Adrenal gland (tissue), 12 donors: ENCODE results near the gene TMEM135. TPM values are rescaled to one million over a fixed set of nuclear protein-coding genes. Genes with fewer than 3 reads are reported as not detected.

Experiments used
- DNase-seq, 7 donors: peaks; one replicate each; pipeline ENCODE4 v3.0.0-alpha.2; 2019 to 2020
- H3K27ac ChIP-seq, 5 donors: fragments of 200-600 bp; sonication (generic) in 4 of 5; 1 replicate in 3 of 5; 2 replicates in 2 of 5; pipeline versions ENCODE4 v1.5.1 to v1.8.0; 2016 to 2020; ENCODE audit warnings: mild to moderate bottlenecking in 1 of 5
- H3K27me3 ChIP-seq: fragments of 200-600 bp; 2 replicates; pipeline ENCODE4 v1.8.0; 2021
- H3K36me3 ChIP-seq, 2 donors: fragments of 200-600 bp; replicated peaks in 1 of 2; 1 replicate in 1 of 2; 2 replicates in 1 of 2; pipeline versions ENCODE4 v1.5.1 to v1.8.0; 2018 to 2022
- H3K4me1 ChIP-seq, 2 donors: fragments of 200-600 bp; replicated peaks in 1 of 2; 1 replicate in 1 of 2; 2 replicates in 1 of 2; pipeline versions ENCODE4 v1.5.1 to v1.8.0; 2018 to 2021
- H3K4me3 ChIP-seq, 4 donors: fragments of 200-600 bp; sonication (generic) in 3 of 4; one replicate each; pipeline ENCODE4 v1.5.1; 2016 to 2018
- H3K9me3 ChIP-seq, 3 donors: fragments of 200-600 bp; sonication (generic) in 1 of 3; replicated peaks in 1 of 3; 1 replicate in 2 of 3; 2 replicates in 1 of 3; pipeline versions ENCODE4 v1.5.1 to v1.8.0; 2016 to 2021
- POLR2A ChIP-seq, 2 donors: fragments of 450-650 bp; IDR thresholded peaks; one replicate each; pipeline ENCODE4 v1.6.1; 2017; ENCODE audit warnings: antibody characterized with exemption in 2 of 2, mild to moderate bottlenecking in 2 of 2, moderate library complexity in 1 of 2
- WGBS, 4 donors: extraction: QIAGEN DNeasy Blood & Tissue Kit in 2 of 4; methylation state at CpG; one replicate each; pipeline versions ENCODE4 v1.1.5 to v1.1.7; 2013 to 2017; 5-methylcytosine and 5-hydroxymethylcytosine counted together
- intact Hi-C, 2 donors: fragments of 100-400 bp; cut with DNase I; formaldehyde crosslinking; loops; one replicate each; pipeline versions ENCODE4 v1.14.1 to v1.15.0; 2022 to 2023
- polyA plus RNA-seq, 3 donors: library from polyadenylated mRNA; stranded (reverse); fragments of 200-250 nt in 2 of 3; fragments of 350-450 nt in 1 of 3; fragmentation: Illumina TruSeq in 1 of 3; extraction: RNeasy Lipid Tissue Mini Kit (QIAGEN cat#74804) in 1 of 3; gene quantifications; one replicate each; pipeline ENCODE4 v1.2.3, GENCODE V29; 2013 to 2014
- total RNA-seq, 9 donors: library from RNA; depleted of rRNA in 4 of 9; stranded (reverse); fragments of >200 nt in 4 of 9; fragments of 120-200 nt in 1 of 9; fragmentation: NEBNext Ultra II Directional in 1 of 9; extraction: Animal tissue kit (Norgen Biotek cat#: 25700) in 1 of 9; gene quantifications; one replicate each; pipeline versions ENCODE4 v1.1.0 to v1.2.4, GENCODE V29; 2013 to 2023
- TF ChIP-seq, protein P1 (sequence below), 6 experiments: fragments of 450-650 bp in 4 of 6; fragments of 200-600 bp in 2 of 6; sonication (generic) in 1 of 6; IDR thresholded peaks; 1 replicate in 5 of 6; 2 replicates in 1 of 6; pipeline versions ENCODE4 v1.5.1 to v1.8.0; 2016 to 2021; ENCODE audit warnings: antibody characterized with exemption in 6 of 6, mild to moderate bottlenecking in 2 of 6, moderate library complexity in 1 of 6
- donor health status: healthy with polysubstance abuse.
- donor health status: Bipolar disorder and iron deficiency.
- donor health status: DM: yes; HTN: yes; CAD: no.
- donor health status: DM: no; HTN: no; CAD: no.
- donor health status: DM: no; HTN: no; CAD: no.
- donor health status: DM: yes; HTN: yes; CAD: no.

TMEM135 gene
- total and polyA plus RNA-seq, 12 donors = 8.2 to 101 (median 44.5) TPM

DNA sequence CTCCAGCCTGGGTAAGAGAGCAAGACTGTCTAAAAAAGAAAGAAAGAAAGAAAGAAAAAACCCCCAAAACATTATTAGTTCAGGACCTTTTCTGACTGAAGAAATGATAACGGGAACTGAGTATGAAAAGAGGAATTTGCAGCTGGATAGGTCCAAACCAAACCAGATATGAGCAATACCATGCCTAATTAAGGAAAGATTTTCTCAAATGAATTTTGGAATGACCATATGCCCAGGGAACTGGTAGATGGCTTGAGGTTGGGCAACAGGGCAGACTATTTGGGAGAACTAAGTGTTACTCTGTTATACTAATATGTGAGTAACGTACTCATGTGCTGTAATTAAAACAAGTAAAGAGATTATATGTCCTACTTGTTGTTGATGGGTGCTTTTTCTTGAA, 186.1 kb downstream of the TMEM135 start:
- Histone ChIP-seq H3K27ac (no peak overlapping the region), H3K36me3 (no peaks in the 10 kb centered on the region), H3K4me1 (no peaks in the 10 kb centered on the region), H3K4me3 (no peak overlapping the region), H3K27me3 (no peaks in the 10 kb centered on the region), H3K9me3 (no peaks in the 10 kb centered on the region)
- DNase-seq = no peak
- WGBS, 4 donors = 92 to 97% (median 95%) methylated on average over 2 of the region's 2 CpGs
- intact Hi-C loops = no loop called here
- TF ChIP-seq, protein P1, sequence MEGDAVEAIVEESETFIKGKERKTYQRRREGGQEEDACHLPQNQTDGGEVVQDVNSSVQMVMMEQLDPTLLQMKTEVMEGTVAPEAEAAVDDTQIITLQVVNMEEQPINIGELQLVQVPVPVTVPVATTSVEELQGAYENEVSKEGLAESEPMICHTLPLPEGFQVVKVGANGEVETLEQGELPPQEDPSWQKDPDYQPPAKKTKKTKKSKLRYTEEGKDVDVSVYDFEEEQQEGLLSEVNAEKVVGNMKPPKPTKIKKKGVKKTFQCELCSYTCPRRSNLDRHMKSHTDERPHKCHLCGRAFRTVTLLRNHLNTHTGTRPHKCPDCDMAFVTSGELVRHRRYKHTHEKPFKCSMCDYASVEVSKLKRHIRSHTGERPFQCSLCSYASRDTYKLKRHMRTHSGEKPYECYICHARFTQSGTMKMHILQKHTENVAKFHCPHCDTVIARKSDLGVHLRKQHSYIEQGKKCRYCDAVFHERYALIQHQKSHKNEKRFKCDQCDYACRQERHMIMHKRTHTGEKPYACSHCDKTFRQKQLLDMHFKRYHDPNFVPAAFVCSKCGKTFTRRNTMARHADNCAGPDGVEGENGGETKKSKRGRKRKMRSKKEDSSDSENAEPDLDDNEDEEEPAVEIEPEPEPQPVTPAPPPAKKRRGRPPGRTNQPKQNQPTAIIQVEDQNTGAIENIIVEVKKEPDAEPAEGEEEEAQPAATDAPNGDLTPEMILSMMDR (IDR thresholded peaks at IDR 0.05) = no peak
- no peak for TF ChIP-seq POLR2A (IDR thresholded peaks at IDR 0.05)

DNA sequence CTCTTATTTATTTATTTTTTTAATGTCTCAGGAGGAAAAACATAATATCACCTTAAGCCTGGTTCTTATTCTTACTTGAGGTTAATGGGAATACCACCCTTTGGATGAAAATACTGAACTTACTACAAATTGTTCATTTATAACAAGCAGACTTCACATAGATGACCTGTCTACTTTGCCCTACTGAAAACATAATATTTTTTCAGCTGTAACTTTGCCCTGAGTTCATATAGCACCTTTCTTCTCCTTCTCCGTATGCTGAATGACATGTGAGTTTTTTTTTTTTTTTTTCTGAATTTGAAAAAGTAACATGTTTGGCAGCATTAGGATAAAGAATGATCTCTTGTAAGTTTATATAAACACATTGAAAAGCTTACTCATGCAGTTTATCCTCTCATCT, 186.8 kb downstream of the TMEM135 start:
- no peak for DNase-seq
- intact Hi-C loops = no loop called here
- TF ChIP-seq, protein P1 (IDR thresholded peaks at IDR 0.05) = no peak
- no peak for TF ChIP-seq POLR2A (IDR thresholded peaks at IDR 0.05)
- H3K27ac ChIP-seq = no peak overlapping the region
- H3K4me1 ChIP-seq = no peaks in the 10 kb centered on the region
- no peaks in the 10 kb centered on the region for H3K27me3 ChIP-seq
- H3K9me3 ChIP-seq = no peaks in the 10 kb centered on the region
- H3K4me3 ChIP-seq = no peak overlapping the region
- 33 to 62% (median 50%) methylated on average over 1 of the region's 1 CpG for WGBS, 4 donors
- no peaks in the 10 kb centered on the region for H3K36me3 ChIP-seq

DNA sequence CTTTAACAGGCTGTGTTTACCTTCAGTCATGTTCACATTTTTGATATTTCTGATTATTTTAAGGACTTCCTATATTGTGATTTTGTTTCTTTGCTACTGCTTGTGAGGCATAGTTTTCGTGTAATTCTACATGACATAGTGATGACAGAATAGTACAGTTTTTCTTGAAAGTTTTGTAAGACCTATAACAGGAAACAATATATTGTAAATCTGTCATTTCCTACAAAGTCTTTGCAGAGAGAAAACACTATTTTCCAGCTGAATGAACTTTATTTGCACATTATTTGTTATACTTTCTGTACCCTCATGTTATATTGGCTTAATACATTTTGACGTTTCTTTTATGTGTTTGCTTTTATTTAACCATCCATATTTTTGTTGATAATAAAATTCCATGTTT, 191.1 kb downstream of the TMEM135 start:
- no peak for TF ChIP-seq POLR2A (IDR thresholded peaks at IDR 0.05)
- no peak for DNase-seq
- Histone ChIP-seq H3K4me1 (no peaks in the 10 kb centered on the region), H3K27me3 (no peaks in the 10 kb centered on the region), H3K36me3 (no peaks in the 10 kb centered on the region), H3K4me3 (no peak overlapping the region), H3K9me3 (peaks cover 0 to 7% (median 6%) of the 10 kb centered on the region in 3 donors), H3K27ac (no peak overlapping the region)
- 49 to 70% (median 66%) methylated on average over 2 of the region's 2 CpGs for WGBS, 4 donors
- intact Hi-C loops = no loop called here

DNA sequence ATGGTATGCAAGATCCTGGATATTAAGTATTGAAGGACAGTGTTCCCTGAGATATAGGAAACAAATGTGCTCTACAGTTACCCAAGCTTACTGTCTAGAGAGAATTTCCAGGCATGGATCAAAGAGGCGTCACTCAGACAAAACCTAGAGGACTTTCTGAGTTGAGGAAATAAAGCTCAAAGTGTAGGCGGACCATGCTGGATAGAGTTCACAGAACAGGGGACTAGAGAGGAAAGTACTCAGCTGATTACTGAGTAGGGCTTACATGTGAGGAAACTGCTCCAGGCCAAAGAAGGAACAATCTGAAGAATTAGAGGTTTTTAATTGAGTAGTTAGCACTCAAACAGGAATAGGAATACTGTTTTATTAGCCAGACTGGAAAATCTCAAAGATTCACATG, 193.3 kb downstream of the TMEM135 start:
- no peak overlapping the region for H3K4me3 ChIP-seq
- no peak overlapping the region for H3K27ac ChIP-seq
- DNase-seq = no peak
- intact Hi-C loops = no loop called here
- H3K9me3 ChIP-seq = peaks cover 0 to 10% (median 6%) of the 10 kb centered on the region in 3 donors
- H3K27me3 ChIP-seq = no peaks in the 10 kb centered on the region
- no peaks in the 10 kb centered on the region for H3K36me3 ChIP-seq
- H3K4me1 ChIP-seq = no peaks in the 10 kb centered on the region
- 94 to 100% (median 98%) methylated on average over 2 of the region's 2 CpGs for WGBS, 4 donors
- TF ChIP-seq POLR2A (IDR thresholded peaks at IDR 0.05) = no peak
- TF ChIP-seq, protein P1 (IDR thresholded peaks at IDR 0.05) = no peak

DNA sequence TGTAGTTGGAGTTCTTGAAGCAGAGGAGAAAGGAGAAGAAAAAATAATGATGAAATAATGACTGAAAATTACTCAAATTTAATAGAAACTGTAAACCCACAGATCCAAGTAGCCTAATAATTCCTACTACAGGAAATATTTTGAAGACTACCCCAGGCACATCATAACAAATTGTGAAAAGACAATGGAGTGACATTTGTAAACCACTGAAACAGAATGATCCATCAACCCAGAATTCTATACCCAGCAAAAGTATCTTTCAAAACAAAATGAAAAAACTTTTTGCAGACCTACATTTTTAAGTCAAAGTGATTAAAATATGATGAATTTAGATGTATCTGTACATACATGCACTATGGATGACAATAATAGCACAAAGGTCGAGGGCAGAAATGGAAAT, 194.6 kb downstream of the TMEM135 start:
- Histone ChIP-seq H3K36me3 (no peaks in the 10 kb centered on the region), H3K9me3 (peaks cover 0 to 10% (median 6%) of the 10 kb centered on the region in 3 donors), H3K4me1 (no peaks in the 10 kb centered on the region), H3K27me3 (no peaks in the 10 kb centered on the region), H3K4me3 (no peak overlapping the region), H3K27ac (no peak overlapping the region)
- intact Hi-C loops = no loop called here
- 93 to 99% (median 97%) methylated on average over 1 of the region's 1 CpG for WGBS, 4 donors
- TF ChIP-seq POLR2A (IDR thresholded peaks at IDR 0.05) = no peak
- TF ChIP-seq, protein P1 (IDR thresholded peaks at IDR 0.05) = no peak
- no peak for DNase-seq
